K562 (cell line): ENCODE data around the gene VRK3.

Experiments
- ARID3A ChIP-seq: IDR thresholded peaks from 2 replicates; pipeline ENCODE4 v1.6.1; 2012; ENCODE audit warnings: low read depth, low read length, improper control_type of control experiment, borderline replicate concordance
- CBFB ChIP-seq: sonication (generic); formaldehyde crosslinking; IDR thresholded peaks from 2 replicates; pipeline ENCODE4 v1.4.0; 2020; ENCODE audit warnings: mild to moderate bottlenecking, missing genetic modification reagents
- EZH2 ChIP-seq: IDR thresholded peaks from 2 replicates; pipeline ENCODE4 v1.6.1; 2012; ENCODE audit warnings: low read depth, mild to moderate bottlenecking, inconsistent platforms, low read length, borderline replicate concordance
- KDM4B ChIP-seq, 2 experiments: fragments of 450-650 bp in 1 of 2; sonication (generic) in 1 of 2; IDR thresholded peaks; 2 replicates each; pipeline ENCODE4 v1.6.1; 2016 to 2017; ENCODE audit warnings: borderline replicate concordance in 2 of 2, antibody characterized with exemption in 1 of 2, low read depth in 1 of 2, mild to moderate bottlenecking in 1 of 2
- NFYB ChIP-seq: IDR thresholded peaks from 2 replicates; pipeline ENCODE4 v1.6.1; 2011; ENCODE audit warnings: mild to moderate bottlenecking, moderate library complexity; ENCODE audit not compliant: insufficient read length; ENCODE audit errors: extremely low read depth
- RFX5 ChIP-seq: IDR thresholded peaks from 2 replicates; pipeline ENCODE4 v1.6.1; 2011; ENCODE audit warnings: low read depth, mild to moderate bottlenecking, improper control_type of control experiment, low read length
- SNAPC5 ChIP-seq: fragments of 250-450 bp; sonication (Bioruptor Pico); IDR thresholded peaks from 2 replicates; pipeline ENCODE4 v1.8.0; 2021; ENCODE audit warnings: moderate library complexity, mild to moderate bottlenecking, inconsistent platforms
- SRF ChIP-seq, 2 experiments: fragments of 250-450, 450-650 bp in 1 of 2; sonication (Bioruptor Pico) in 1 of 2; sonication (generic) in 1 of 2; formaldehyde crosslinking; IDR thresholded peaks; 2 replicates each; pipeline versions ENCODE4 v1.5.0 to v1.5.1; 2020 to 2022; ENCODE audit warnings: mild to moderate bottlenecking in 1 of 2, missing genetic modification reagents in 1 of 2
- ZNF280B ChIP-seq: fragments of 250-450 bp; sonication (Bioruptor Pico); IDR thresholded peaks from 2 replicates; pipeline ENCODE4 v1.5.1; 2021; ENCODE audit warnings: mild to moderate bottlenecking
- ZNF384 ChIP-seq: IDR thresholded peaks from 2 replicates; pipeline ENCODE4 v1.6.1; 2012; ENCODE audit warnings: low read depth, low read length, improper control_type of control experiment
- ZSCAN29 ChIP-seq: fragments of 450-650 bp; IDR thresholded peaks from 2 replicates; pipeline ENCODE4 v1.6.1; 2017

GRCh38 chr19:49984491-49984890 lies 40.7 kb downstream of the VRK3 start:
- no peak for TF ChIP-seq CBFB (CRISPR knock-in tag)
- TF ChIP-seq ZNF280B (CRISPR knock-in tag) = no peak
- no peak for TF ChIP-seq NFYB
- TF ChIP-seq ZNF384 = no peak
- TF ChIP-seq KDM4B (IDR thresholded peaks at IDR 0.05; ENCODE audit: borderline replicate concordance in 2 of 2, low read depth in 1 of 2) = no peak
- no peak for TF ChIP-seq ZSCAN29
- TF ChIP-seq EZH2 = no peak
- TF ChIP-seq SRF (CRISPR knock-in tag; IDR thresholded peaks at IDR 0.05) = no peak
- TF ChIP-seq ARID3A = no peak
- no peak for TF ChIP-seq SNAPC5 (CRISPR knock-in tag)
- no peak for TF ChIP-seq RFX5
